ENCODE results near the gene INPP5J. TPM values are rescaled to one million over a fixed set of nuclear protein-coding genes. Genes with fewer than 3 reads are reported as not detected.

INPP5J gene
- total RNA-seq, 1 donor, result not detected

DNA sequence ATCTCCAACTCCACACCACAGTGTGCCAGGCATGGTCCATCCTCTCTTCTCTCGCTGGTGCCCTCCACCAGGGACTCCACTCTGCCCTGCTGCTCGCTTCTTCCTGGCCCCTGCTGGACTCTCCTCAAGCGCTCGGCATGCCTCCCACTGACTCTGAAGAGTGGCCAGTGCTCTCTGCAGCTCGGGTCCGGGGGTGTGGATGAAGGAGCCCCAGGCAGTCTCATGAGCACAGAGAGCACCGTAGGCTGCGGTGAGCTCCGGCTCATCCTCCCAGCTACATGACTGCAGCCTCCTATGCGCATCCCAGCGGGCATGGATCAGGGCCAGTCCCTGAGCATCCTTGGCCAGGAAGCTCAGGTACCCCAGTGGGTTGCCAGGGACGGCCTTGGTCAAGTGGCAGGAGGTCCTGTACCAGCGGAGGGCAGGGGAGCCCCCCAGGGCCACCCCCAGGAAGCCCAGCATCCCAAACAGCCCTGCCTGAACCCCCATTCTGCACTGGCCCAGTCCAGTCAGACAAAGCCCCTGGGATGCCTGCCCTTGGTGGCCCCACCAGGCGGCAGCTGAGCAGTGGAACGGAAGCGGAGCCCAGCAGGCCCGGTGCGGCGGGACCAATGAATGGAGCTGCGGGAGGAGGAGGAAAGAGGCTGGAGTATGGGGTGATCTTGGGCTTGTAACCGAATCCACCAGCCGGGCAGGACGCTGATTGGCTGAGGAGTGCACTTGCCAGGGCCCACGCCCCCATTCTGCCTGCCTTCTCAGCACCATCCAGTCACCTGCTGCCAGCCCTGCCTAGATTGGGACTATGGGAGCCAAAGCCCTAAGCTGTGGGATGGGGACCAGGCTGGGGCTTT, 17.3 kb downstream of the INPP5J start, which contains the start of gene PLA2G3:
Gene PLA2G3, minus strand, starts transcription at position 643 of the 851 bp plus-strand sequence. Its CDS starts 154 bp downstream, at position 489.
- no peaks in the 10 kb centered on the region for H3K27me3 ChIP-seq (ENCODE audit: insufficient read depth, low read length)
- no peak within 1 kb of the TSS for H3K4me3 ChIP-seq (ENCODE audit: low read length)
- H3K9me3 ChIP-seq (ENCODE audit: low read depth, low read length), result no peaks in the 10 kb centered on the region
- no peaks in the 10 kb centered on the region for H3K4me1 ChIP-seq (ENCODE audit: insufficient read depth, low read length)

DNA sequence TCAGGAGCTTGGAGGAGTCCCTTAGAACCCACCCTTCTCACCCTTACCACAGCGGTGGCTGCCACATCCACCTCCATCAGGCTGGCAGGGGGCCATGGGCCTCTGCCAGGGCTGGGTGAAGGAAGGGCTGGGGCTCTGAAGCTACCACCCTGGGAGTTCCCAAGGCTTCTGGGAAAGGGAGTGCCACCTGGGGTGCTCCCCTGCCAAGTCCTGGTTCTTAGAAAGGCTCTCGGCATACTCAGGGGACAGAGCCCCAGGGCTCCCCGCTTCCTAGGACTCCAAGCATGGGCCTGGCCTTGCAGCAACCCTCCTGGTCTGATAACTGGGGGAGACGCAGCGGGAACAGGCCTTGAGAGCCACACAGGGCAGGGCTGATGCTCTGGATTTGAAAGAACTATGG, 18.0 kb downstream of the INPP5J start:
- no peak overlapping the region for H3K4me3 ChIP-seq (ENCODE audit: low read length)
- H3K9me3 ChIP-seq (ENCODE audit: low read depth, low read length), result no peaks in the 10 kb centered on the region
- H3K4me1 ChIP-seq (ENCODE audit: insufficient read depth, low read length), result no peaks in the 10 kb centered on the region
- no peaks in the 10 kb centered on the region for H3K27me3 ChIP-seq (ENCODE audit: insufficient read depth, low read length)

DNA sequence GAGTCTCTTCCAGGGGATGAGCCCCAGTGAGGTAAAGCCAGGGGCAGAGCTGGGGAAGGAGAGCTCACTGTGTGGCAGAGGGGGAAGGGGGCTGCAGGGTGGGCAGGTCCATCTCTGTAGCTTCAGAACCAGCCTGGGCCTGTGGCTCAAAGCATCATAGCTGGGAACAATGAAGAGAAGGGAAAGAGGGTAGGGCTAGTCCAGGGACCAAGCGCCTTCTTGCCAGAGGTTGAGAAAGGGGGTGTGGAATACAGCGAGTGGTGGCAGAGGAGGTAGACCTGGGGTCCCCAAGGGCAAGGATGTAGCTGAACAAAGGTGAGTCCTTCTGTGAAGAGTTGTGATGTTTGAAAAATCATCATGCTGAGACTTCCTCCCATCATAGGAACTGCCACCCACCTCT, 18.8 kb downstream of the INPP5J start:
- Histone ChIP-seq H3K4me3 (ENCODE audit: low read length) (no peak overlapping the region), H3K27me3 (ENCODE audit: insufficient read depth, low read length) (no peaks in the 10 kb centered on the region), H3K9me3 (ENCODE audit: low read depth, low read length) (no peaks in the 10 kb centered on the region), H3K4me1 (ENCODE audit: insufficient read depth, low read length) (no peaks in the 10 kb centered on the region)

DNA sequence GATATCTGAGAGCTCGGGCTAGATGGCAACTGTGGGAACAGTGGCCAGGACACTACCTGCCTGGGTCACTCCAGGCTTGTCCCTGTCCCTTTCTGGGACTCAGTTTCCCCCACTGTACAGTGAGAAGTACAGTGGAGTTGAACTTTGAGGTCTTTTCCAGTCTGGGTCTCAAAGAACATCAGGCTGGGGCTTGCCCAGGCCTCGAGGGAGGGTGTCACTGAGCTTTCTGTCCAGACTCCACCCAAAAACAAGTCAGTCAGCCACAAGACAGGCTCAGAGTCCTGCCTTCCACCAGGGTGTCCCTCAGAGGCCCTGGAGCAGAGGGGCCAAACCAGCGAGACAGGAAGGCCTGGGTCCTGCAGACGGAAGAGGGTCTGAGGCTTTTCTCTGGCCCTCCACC, 19.5 kb downstream of the INPP5J start:
- peaks cover 5% of the 10 kb centered on the region for H3K9me3 ChIP-seq (ENCODE audit: low read depth, low read length)
- H3K4me1 ChIP-seq (ENCODE audit: insufficient read depth, low read length), result no peaks in the 10 kb centered on the region
- no peaks in the 10 kb centered on the region for H3K27me3 ChIP-seq (ENCODE audit: insufficient read depth, low read length)
- no peak overlapping the region for H3K4me3 ChIP-seq (ENCODE audit: low read length)

DNA sequence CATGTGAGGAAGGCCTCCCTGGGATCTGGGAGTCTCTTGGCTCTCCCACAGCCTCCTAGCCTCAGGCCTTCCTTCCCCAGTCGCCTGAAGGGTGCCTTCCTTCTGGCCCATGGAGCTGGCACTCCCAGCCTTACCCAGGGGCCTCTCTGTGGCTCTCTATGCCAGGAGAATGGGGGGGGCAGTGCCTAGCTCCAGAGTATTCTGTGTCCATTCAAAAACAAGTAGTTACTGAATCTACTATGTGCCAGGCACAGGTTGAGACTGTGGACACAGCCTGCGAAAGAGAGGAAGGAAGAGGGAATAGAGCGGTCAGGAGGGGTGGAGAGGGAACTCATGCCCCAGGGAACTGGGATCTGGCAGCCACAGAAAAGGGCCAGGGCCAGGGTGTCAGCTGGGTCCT, 20.3 kb downstream of the INPP5J start:
- H3K4me3 ChIP-seq (ENCODE audit: low read length), result no peak overlapping the region

DNA sequence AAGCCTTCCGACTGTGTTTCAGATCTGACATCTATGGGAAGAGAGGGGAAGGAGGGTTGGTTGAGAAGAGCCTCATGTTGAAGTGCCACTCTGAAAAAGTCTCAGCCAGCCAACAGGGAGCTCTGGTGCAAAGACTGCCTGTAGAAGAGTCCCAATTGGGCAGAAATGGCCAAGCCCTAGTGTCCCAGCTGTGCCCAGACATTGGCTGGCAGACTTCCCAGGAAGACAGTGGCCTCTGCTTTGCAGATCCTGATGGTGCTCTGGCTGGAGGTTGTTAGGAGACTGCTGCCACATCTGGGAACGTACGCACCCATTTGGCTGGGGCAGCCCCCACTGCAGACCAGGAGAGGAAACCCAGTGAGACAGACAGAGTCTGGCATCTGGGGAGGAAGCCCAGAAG, 20.8 kb downstream of the INPP5J start:
- Histone ChIP-seq H3K27me3 (ENCODE audit: insufficient read depth, low read length) (no peaks in the 10 kb centered on the region), H3K9me3 (ENCODE audit: low read depth, low read length) (peaks cover 8% of the 10 kb centered on the region), H3K4me3 (ENCODE audit: low read length) (no peak overlapping the region), H3K4me1 (ENCODE audit: insufficient read depth, low read length) (no peaks in the 10 kb centered on the region)

More for the DNA sequence above, 20.3 kb downstream of the INPP5J start:
- Histone ChIP-seq H3K27me3 (ENCODE audit: insufficient read depth, low read length) (no peaks in the 10 kb centered on the region), H3K4me1 (ENCODE audit: insufficient read depth, low read length) (no peaks in the 10 kb centered on the region), H3K9me3 (ENCODE audit: low read depth, low read length) (peaks cover 8% of the 10 kb centered on the region)

DNA sequence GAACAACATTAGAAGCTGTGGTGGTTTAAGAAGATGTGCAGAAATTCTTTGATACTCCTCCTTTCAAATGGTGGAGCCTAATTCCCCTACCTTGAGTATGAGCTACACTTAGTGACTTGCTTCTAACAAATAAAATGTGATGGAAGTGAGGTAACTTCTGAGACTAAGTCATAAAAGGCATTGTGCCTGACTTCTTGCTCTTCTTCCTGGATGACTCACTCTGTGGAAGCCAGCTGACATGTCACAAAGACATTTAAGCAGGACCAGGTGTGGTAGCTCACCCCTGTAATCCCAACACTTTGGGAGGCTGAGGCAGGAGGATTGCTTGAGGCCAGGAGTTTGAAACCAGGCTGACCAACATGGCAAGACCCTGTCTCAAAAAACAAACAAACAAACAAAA, 21.5 kb downstream of the INPP5J start:
- Histone ChIP-seq H3K4me1 (ENCODE audit: insufficient read depth, low read length) (no peaks in the 10 kb centered on the region), H3K27me3 (ENCODE audit: insufficient read depth, low read length) (no peaks in the 10 kb centered on the region), H3K9me3 (ENCODE audit: low read depth, low read length) (peaks cover 8% of the 10 kb centered on the region), H3K4me3 (ENCODE audit: low read length) (no peak overlapping the region)

DNA sequence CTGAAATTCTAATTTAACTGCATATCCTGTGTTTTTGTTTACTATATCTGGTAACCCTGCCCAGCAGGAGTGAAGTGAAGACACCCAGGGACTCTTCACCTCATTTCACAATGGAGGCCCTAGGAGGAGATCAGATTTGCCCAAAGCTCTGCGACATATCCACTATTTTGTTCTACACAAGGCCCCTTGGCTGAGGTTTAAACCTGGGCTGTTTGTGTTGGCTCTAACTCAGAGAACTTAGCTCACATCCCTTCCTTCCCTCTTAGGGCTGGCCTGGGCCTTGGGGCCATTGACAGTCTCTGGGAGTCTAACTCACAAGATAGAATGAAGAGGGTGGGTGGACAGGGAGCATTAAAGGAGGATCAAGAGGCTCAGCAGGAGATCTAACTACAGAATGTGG, 25.7 kb downstream of the INPP5J start:
- H3K4me3 ChIP-seq (ENCODE audit: low read length), result no peak overlapping the region
- H3K9me3 ChIP-seq (ENCODE audit: low read depth, low read length), result peaks cover 8% of the 10 kb centered on the region
- no peaks in the 10 kb centered on the region for H3K4me1 ChIP-seq (ENCODE audit: insufficient read depth, low read length)
- H3K27me3 ChIP-seq (ENCODE audit: insufficient read depth, low read length), result no peaks in the 10 kb centered on the region

DNA sequence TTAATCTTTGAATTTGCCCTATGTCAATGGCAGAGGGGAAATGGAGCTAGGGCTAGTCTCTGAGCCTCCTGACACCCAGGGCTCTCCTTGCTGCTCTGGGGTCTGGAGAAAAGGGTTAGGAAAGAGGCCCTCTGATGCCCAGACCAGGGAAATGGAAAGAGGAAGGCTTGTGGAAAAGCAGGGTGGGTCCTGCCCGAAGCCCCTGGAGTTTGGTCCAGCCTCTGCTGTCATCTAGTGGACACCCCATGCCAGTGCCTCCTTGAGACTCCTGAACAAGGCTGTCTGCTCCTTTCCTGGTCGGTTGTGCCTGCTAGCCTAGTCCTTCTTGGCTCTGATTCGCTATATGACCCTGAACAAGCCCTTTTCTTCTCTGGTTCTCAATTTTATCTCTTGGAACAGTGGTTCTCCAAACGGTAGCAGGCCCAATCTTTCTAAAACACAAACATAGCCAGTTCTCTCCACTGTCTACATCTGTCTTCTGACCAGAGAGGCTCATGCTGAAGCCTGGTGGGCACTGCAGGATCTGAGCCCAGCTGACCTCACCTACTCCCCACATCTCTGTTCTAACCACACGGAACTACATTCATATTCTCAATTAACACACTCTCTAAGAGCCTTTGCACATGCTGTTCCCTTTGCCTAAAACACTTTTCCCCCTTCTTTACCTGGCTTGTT, 26.3 kb downstream of the INPP5J start:
- no peak overlapping the region for H3K4me3 ChIP-seq (ENCODE audit: low read length)
- H3K27me3 ChIP-seq (ENCODE audit: insufficient read depth, low read length), result no peaks in the 10 kb centered on the region
- H3K9me3 ChIP-seq (ENCODE audit: low read depth, low read length), result peaks cover 8% of the 10 kb centered on the region
- no peaks in the 10 kb centered on the region for H3K4me1 ChIP-seq (ENCODE audit: insufficient read depth, low read length)

DNA sequence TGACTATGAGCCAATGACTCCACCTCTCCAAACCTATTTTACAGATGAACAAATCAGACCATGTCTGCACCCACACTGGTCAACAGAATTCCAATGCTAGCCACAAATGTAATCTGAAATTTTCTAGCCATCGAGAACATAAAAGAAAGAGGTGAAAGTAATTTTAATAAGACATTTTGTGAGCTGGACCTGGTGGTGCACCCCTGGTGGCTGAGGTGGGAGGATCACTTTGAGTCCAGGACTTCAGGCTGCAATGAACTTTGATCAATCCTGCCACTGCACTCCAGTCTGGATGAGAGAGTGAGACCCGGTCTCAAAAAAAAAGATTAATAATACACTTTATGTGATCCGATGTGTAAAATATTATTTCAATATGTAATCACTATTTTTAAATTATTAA, 27.8 kb downstream of the INPP5J start:
- no peaks in the 10 kb centered on the region for H3K4me1 ChIP-seq (ENCODE audit: insufficient read depth, low read length)
- no peaks in the 10 kb centered on the region for H3K27me3 ChIP-seq (ENCODE audit: insufficient read depth, low read length)
- H3K4me3 ChIP-seq (ENCODE audit: low read length), result no peak overlapping the region
- H3K9me3 ChIP-seq (ENCODE audit: low read depth, low read length), result peaks cover 8% of the 10 kb centered on the region

DNA sequence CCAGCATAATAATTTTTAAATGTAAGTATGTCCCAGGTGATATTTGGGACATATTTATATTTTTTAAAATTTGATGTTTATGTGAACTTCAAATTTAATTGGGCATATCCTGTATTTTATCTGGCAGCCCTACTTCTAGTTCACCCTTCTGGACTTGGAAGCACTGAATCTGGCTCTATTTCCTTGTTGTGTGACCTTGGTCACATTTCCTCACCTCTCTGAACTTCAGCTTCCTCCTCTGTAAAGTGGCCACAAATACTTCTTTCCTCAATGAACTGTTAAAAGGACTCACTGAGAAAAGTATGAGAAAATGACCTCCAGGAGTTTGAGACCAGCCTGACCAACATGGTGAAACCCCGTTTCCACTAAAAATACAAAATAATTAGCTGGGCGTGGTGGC, 29.1 kb downstream of the INPP5J start:
- Histone ChIP-seq H3K27me3 (ENCODE audit: insufficient read depth, low read length) (no peaks in the 10 kb centered on the region), H3K4me1 (ENCODE audit: insufficient read depth, low read length) (no peaks in the 10 kb centered on the region), H3K9me3 (ENCODE audit: low read depth, low read length) (peaks cover 8% of the 10 kb centered on the region), H3K4me3 (ENCODE audit: low read length) (no peak overlapping the region)

DNA sequence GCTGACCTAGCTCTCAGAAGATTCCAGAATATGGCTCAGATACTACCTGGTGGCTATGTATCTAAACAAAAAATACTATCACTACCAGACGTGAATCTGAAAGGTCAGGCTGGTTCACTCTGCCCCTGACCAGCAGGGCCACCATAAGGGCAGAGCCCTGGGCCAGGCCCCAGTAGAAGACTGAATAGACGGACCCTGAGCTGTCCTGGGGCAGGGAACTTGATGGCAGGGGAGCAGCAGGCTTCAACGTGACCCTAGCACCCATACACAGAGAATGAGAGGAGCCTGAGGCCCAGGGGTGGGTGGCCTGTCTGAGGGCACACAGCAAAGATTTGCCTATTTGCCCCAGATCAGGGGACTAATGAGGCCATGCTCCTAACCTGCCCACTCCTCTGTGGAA, 30.6 kb downstream of the INPP5J start:
- no peaks in the 10 kb centered on the region for H3K27me3 ChIP-seq (ENCODE audit: insufficient read depth, low read length)
- H3K4me3 ChIP-seq (ENCODE audit: low read length), result no peak overlapping the region
- H3K9me3 ChIP-seq (ENCODE audit: low read depth, low read length), result no peaks in the 10 kb centered on the region
- H3K4me1 ChIP-seq (ENCODE audit: insufficient read depth, low read length), result no peaks in the 10 kb centered on the region

DNA sequence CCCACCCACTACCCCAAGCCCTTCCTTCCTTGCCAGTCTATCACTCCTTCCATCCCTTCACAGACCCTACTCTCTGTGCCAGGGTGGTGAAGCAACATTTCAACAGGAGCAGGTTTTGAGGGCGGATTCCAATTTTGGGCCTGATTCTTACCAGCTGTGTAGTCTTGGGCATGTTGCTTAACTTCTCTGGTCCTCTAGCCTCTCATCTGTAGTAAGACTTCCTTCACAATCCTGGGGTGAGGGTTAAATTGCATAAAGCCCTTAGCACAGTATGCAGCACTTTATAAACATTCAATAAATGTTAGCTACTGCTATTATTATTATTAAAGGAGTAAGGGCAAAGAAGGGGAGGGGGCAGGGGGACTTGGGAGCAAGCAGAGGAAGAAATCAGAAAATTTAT, 32.2 kb downstream of the INPP5J start:
- Histone ChIP-seq H3K4me1 (ENCODE audit: insufficient read depth, low read length) (no peaks in the 10 kb centered on the region), H3K4me3 (ENCODE audit: low read length) (no peak overlapping the region), H3K27me3 (ENCODE audit: insufficient read depth, low read length) (no peaks in the 10 kb centered on the region), H3K9me3 (ENCODE audit: low read depth, low read length) (no peaks in the 10 kb centered on the region)

DNA sequence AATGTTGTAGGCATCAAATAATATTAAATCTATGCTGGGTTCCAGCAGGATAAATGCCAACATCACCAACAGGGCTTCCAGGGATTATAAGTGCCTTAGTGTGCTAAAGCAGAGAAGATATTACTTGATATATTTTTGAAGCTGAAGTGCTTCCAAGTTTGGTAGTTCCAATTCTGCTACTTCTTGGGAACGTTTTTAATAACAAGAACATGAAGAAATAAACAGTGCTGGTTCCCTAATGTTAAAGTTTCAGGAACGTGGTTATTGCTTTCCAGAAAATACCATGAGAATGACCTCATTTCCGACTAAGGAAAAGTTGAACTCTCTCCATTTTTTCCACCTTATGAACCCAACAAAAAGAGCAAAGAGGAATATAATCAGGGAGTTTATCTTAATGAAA, 32.7 kb downstream of the INPP5J start:
- peaks cover under 1% of the 10 kb centered on the region for H3K4me1 ChIP-seq (ENCODE audit: insufficient read depth, low read length)
- H3K4me3 ChIP-seq (ENCODE audit: low read length), result no peak overlapping the region
- H3K9me3 ChIP-seq (ENCODE audit: low read depth, low read length), result no peaks in the 10 kb centered on the region
- H3K27me3 ChIP-seq (ENCODE audit: insufficient read depth, low read length), result no peaks in the 10 kb centered on the region

DNA sequence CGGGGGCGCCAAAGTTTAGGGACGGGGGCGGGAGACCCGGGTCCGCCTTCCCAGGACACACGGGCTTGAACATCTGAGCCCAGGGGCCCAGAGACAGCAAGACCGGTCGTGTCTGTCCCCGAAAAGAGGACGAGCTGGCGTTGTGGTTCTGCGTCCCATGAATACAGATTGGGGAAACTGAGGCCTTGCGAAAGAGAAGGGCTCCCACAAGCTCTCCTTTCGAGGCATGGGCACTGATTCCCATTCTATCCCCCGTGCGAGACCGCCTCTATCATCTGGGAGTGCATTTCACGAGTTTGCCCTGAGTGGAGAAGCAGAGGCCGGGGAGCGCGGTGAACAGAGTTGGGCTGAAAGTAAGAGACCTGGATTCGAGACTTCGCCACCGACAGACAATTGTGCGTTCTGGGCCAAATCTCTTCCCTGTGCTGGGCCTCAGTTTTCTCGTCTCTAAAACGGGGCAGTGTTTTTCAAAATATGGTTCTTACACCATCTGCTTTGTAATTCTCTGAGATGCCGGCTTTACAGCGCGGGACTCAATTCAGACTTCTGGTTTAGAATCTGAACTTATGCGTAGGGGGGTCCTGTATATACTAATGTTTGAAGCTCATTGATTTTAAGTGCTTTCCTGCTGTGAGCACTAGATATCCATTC, 37.7 kb downstream of the INPP5J start:
- Histone ChIP-seq H3K9me3 (ENCODE audit: low read depth, low read length) (no peaks in the 10 kb centered on the region), H3K27me3 (ENCODE audit: insufficient read depth, low read length) (no peaks in the 10 kb centered on the region), H3K4me3 (ENCODE audit: low read length) (peak overlapping the region; percentile 77), H3K4me1 (ENCODE audit: insufficient read depth, low read length) (peaks cover 18% of the 10 kb centered on the region)
